Natural killer cell treated with Interleukin-12 subunit alpha and Interleukin-12 subunit beta and Interleukin-15 and Interleukin-18, amount 100 ng/mL, for 72 hours (primary cell): ENCODE measurements around the gene C1orf198. TPM values are rescaled to one million over a fixed set of nuclear protein-coding genes. Genes with fewer than 3 reads are reported as not detected.
A peak's percentile ranks its signal among the peaks of the same experiment; 100 is the strongest.

Experiments
- ATAC-seq, 2 donors: fragments of 150-1000 bp; cut with Tn5 transposase in 1 of 2; sonication (Bioruptor Pico), chemical (Tn5 transposase) in 1 of 2; 2 replicates each; pipeline ENCODE4 v1.10.0; 2021
- DNase-seq: peaks from one replicate; pipeline ENCODE4 v3.0.0; 2022; ENCODE audit warnings: low spot score
- H3K27ac Mint-ChIP-seq, 2 donors: 1 replicate in 1 of 2; 2 replicates in 1 of 2; pipeline ENCODE4 v1.8.0; 2022; ENCODE audit warnings: mixed read lengths in 2 of 2, mild to moderate bottlenecking in 1 of 2, moderate library complexity in 1 of 2
- H3K27me3 Mint-ChIP-seq, 2 donors: 1 replicate in 1 of 2; 2 replicates in 1 of 2; pipeline ENCODE4 v1.8.0; 2022; ENCODE audit warnings: mixed read lengths in 2 of 2
- H3K36me3 Mint-ChIP-seq: one replicate; pipeline ENCODE4 v1.8.0; 2022; ENCODE audit warnings: mixed read lengths
- H3K4me1 Mint-ChIP-seq, 2 donors: 1 replicate in 1 of 2; 2 replicates in 1 of 2; pipeline ENCODE4 v1.8.0; 2022; ENCODE audit warnings: low read depth in 2 of 2, mixed read lengths in 2 of 2, mild to moderate bottlenecking in 1 of 2
- H3K4me3 Mint-ChIP-seq: one replicate; pipeline ENCODE4 v1.8.0; 2022; ENCODE audit warnings: mixed read lengths
- H3K9me3 Mint-ChIP-seq: 2 replicates; pipeline ENCODE4 v1.8.0; 2022; ENCODE audit warnings: mixed read lengths
- total RNA-seq, 2 donors: library from RNA; stranded (reverse); gene quantifications; one replicate each; pipeline ENCODE4 v1.2.3, GENCODE V29; 2022

Gene C1orf198
- total RNA-seq, 2 donors from 2014 or later: 2.0 to 3.7 TPM

DNA sequence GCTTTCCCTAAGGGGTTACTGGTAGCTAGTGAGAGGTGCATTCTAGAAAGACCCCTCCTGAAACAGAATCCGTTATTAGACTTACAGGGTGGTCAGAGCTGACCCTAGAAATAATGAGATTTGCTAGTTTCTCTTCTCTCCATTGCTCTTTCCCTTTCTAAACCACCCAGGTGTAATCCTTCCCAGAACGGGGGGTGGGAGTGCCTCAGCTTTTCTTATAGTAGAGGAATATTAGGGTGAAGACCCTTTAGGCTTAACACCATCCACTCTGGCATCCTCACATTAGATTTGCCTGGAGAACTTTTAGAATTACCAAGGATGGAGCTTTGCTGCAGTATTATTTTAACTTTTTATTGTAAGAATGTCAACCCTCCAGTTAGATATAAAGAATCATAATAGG, 71.7 kb downstream of the C1orf198 start:
- no peak overlapping the region for H3K4me3 Mint-ChIP-seq
- no peaks in the 10 kb centered on the region for H3K4me1 Mint-ChIP-seq
- no peaks in the 10 kb centered on the region for H3K36me3 Mint-ChIP-seq
- ATAC-seq (no peak), DNase-seq (no peak)
- H3K27me3 Mint-ChIP-seq: peaks cover 5 to 19% of the 10 kb centered on the region in 2 donors
- no peak overlapping the region for H3K27ac Mint-ChIP-seq
- no peaks in the 10 kb centered on the region for H3K9me3 Mint-ChIP-seq

GRCh38 chr1:230794871-230795605, 73.3 kb downstream of the C1orf198 start:
- no peak for ATAC-seq
- no peaks in the 10 kb centered on the region for H3K4me1 Mint-ChIP-seq
- H3K9me3 Mint-ChIP-seq: no peaks in the 10 kb centered on the region
- H3K4me3 Mint-ChIP-seq: no peak overlapping the region
- no peak for DNase-seq
- peaks cover 10 to 16% of the 10 kb centered on the region in 2 donors for H3K27me3 Mint-ChIP-seq
- no peaks in the 10 kb centered on the region for H3K36me3 Mint-ChIP-seq
- no peak overlapping the region for H3K27ac Mint-ChIP-seq

GRCh38 chr1:230794431-230794830, 73.9 kb downstream of the C1orf198 start:
- no peak overlapping the region for H3K4me3 Mint-ChIP-seq

DNA sequence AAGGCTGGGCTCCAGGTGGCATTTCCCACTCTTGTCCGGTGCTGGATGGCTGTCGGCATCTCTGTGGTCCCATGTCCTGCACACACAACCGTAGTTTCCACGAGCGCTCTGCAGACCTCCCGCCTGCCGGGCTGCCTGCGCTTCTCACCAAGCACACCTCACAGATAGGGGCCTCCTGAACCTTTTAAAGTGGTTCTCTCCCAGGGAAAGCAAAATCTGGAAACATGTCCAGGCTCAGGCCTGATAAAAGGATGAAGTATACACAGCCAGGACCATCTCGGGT, 74.9 kb downstream of the C1orf198 start:
- Mint-ChIP-seq H3K27ac (no peak overlapping the region), H3K9me3 (no peaks in the 10 kb centered on the region), H3K27me3 (peaks cover 7 to 8% of the 10 kb centered on the region in 2 donors), H3K4me3 (no peak overlapping the region), H3K36me3 (no peaks in the 10 kb centered on the region), H3K4me1 (no peaks in the 10 kb centered on the region)
- ATAC-seq: no peak
- DNase-seq: no peak

More at GRCh38 chr1:230794431-230794830, 73.9 kb downstream of the C1orf198 start:
- Mint-ChIP-seq H3K27ac (no peak overlapping the region), H3K36me3 (no peaks in the 10 kb centered on the region), H3K9me3 (no peaks in the 10 kb centered on the region), H3K4me1 (no peaks in the 10 kb centered on the region), H3K27me3 (peaks cover 10 to 12% of the 10 kb centered on the region in 2 donors)
- no peak for ATAC-seq
- no peak for DNase-seq

- H3K4me1 Mint-ChIP-seq: no peaks in the 10 kb centered on the region
- H3K27me3 Mint-ChIP-seq: peaks cover 7 to 9% of the 10 kb centered on the region in 2 donors
- no peak for DNase-seq
Measured at GRCh38 chr1:230792691-230793462, 75.4 kb downstream of the C1orf198 start.

GRCh38 chr1:230791986-230792564, 76.2 kb downstream of the C1orf198 start:
- H3K27ac Mint-ChIP-seq: no peak overlapping the region
- H3K36me3 Mint-ChIP-seq: no peaks in the 10 kb centered on the region
- no peaks in the 10 kb centered on the region for H3K9me3 Mint-ChIP-seq
- ATAC-seq (no peak), DNase-seq (no peak)
- no peaks in the 10 kb centered on the region for H3K4me1 Mint-ChIP-seq
- H3K4me3 Mint-ChIP-seq: no peak overlapping the region
- peaks cover 7 to 9% of the 10 kb centered on the region in 2 donors for H3K27me3 Mint-ChIP-seq

More at GRCh38 chr1:230792691-230793462, 75.4 kb downstream of the C1orf198 start:
- H3K27ac Mint-ChIP-seq: no peak overlapping the region
- no peak for ATAC-seq
- no peak overlapping the region for H3K4me3 Mint-ChIP-seq
- H3K36me3 Mint-ChIP-seq: no peaks in the 10 kb centered on the region
- no peaks in the 10 kb centered on the region for H3K9me3 Mint-ChIP-seq

DNA sequence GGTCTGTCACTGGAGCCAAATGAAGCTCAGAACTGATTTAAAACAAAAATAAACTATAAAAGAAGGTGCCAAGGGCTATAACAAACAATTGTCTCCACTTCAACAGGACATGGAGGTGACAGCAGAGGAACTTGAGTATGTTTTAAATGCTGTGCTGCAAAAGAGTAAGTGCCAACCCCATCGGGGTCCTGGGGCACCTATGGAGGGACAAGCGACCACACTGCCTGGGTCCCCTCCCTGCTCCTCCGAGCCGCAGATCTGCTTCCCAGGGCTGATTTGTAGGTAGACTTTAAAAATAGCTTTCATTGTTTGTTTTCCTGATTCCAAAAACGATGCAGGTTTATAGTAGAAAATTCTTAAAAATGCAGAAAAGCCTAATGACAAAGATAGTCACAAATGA, 78.3 kb downstream of the C1orf198 start:
- no peak for ATAC-seq
- Mint-ChIP-seq H3K4me3 (no peak overlapping the region), H3K4me1 (no peaks in the 10 kb centered on the region), H3K9me3 (no peaks in the 10 kb centered on the region), H3K27me3 (peaks cover 7 to 9% of the 10 kb centered on the region in 2 donors), H3K27ac (no peak overlapping the region), H3K36me3 (no peaks in the 10 kb centered on the region)
- DNase-seq: no peak

GRCh38 chr1:230788561-230789275, 79.6 kb downstream of the C1orf198 start:
- Mint-ChIP-seq H3K36me3 (no peaks in the 10 kb centered on the region), H3K27ac (no peak overlapping the region), H3K4me1 (no peaks in the 10 kb centered on the region), H3K27me3 (peaks cover 7 to 9% of the 10 kb centered on the region in 2 donors), H3K9me3 (no peaks in the 10 kb centered on the region), H3K4me3 (no peak overlapping the region)
- no peak for DNase-seq
- peak in 1 of 2 donors; percentile 12 for ATAC-seq

- H3K27me3 Mint-ChIP-seq: peaks cover 7 to 9% of the 10 kb centered on the region in 2 donors
- H3K4me3 Mint-ChIP-seq: no peak overlapping the region
- no peak for ATAC-seq
- H3K9me3 Mint-ChIP-seq: no peaks in the 10 kb centered on the region
- H3K27ac Mint-ChIP-seq: no peak overlapping the region
- H3K4me1 Mint-ChIP-seq: no peaks in the 10 kb centered on the region
- no peaks in the 10 kb centered on the region for H3K36me3 Mint-ChIP-seq
- no peak for DNase-seq
Measured at GRCh38 chr1:230787471-230787870, 80.8 kb downstream of the C1orf198 start.

Other genes with a start within 250 kb of the C1orf198 start
- gene COG2, start 226.0 kb downstream of the C1orf198 start, total RNA-seq: 10 to 100 TPM; 21.8 to 36.1 TPM
- not detected for gene AGT, start 154.4 kb downstream of the C1orf198 start, total RNA-seq
- gene CAPN9, start 121.1 kb downstream of the C1orf198 start, total RNA-seq: not detected
- 10 to 100 TPM; 29.9 to 41.6 TPM for gene TTC13, start 110.3 kb upstream of the C1orf198 start, total RNA-seq
- 10 to 100 TPM; 12.2 to 15.6 TPM for gene ARV1, start 110.6 kb upstream of the C1orf198 start, total RNA-seq
- 10 to 100 TPM; 23.5 to 24.7 TPM for gene FAM89A, start 171.7 kb upstream of the C1orf198 start, total RNA-seq